RWPE2 (cell line): Measurements from ENCODE around the gene PDLIM4.

ENCODE experiments used
- ATAC-seq: fragments of 200-7000 bp; cut with Tn5 transposase; 3 replicates; pipeline ENCODE4 v1.9.1; 2021; ENCODE audit warnings: low read depth
- DNase-seq: peaks from one replicate; pipeline ENCODE4 v3.0.0-alpha.2; 2020; ENCODE audit warnings: low spot score
- H3K27ac ChIP-seq: fragments of 450-650 bp; 2 replicates; pipeline ENCODE4 v1.5.1; 2017; ENCODE audit warnings: mild to moderate bottlenecking; ENCODE audit not compliant: poor library complexity, severe bottlenecking
- H3K27me3 ChIP-seq: fragments of 250-450 bp; sonication (Bioruptor Pico); 2 replicates; pipeline ENCODE4 v1.5.1; 2021; ENCODE audit warnings: mild to moderate bottlenecking, moderate library complexity; ENCODE audit not compliant: insufficient read depth, poor library complexity, severe bottlenecking
- H3K36me3 ChIP-seq: fragments of 250-450 bp; sonication (Bioruptor Pico); 2 replicates; pipeline ENCODE4 v1.5.1; 2020; ENCODE audit warnings: low read depth, mild to moderate bottlenecking, moderate library complexity
- H3K4me1 ChIP-seq: fragments of 250-450 bp; sonication (Bioruptor Pico); 2 replicates; pipeline ENCODE4 v1.5.1; 2021; ENCODE audit warnings: mild to moderate bottlenecking, moderate library complexity; ENCODE audit not compliant: insufficient read depth, poor library complexity, severe bottlenecking
- H3K4me3 ChIP-seq: fragments of 250-450 bp; sonication (Bioruptor Pico); 2 replicates; pipeline ENCODE4 v1.5.1; 2021; ENCODE audit warnings: mild to moderate bottlenecking, moderate library complexity; ENCODE audit not compliant: severe bottlenecking
- H3K9me3 ChIP-seq: fragments of 250-450 bp; sonication (Bioruptor Pico); 2 replicates; pipeline ENCODE4 v1.5.1; 2021; ENCODE audit warnings: mild to moderate bottlenecking, moderate library complexity; ENCODE audit not compliant: severe bottlenecking
- TF ChIP-seq, protein P1 (sequence below): fragments of 450-650 bp; IDR thresholded peaks from one replicate; pipeline ENCODE4 v1.5.1; 2017; ENCODE audit warnings: mild to moderate bottlenecking, moderate library complexity; ENCODE audit not compliant: poor library complexity, severe bottlenecking

PDLIM4 gene

DNA sequence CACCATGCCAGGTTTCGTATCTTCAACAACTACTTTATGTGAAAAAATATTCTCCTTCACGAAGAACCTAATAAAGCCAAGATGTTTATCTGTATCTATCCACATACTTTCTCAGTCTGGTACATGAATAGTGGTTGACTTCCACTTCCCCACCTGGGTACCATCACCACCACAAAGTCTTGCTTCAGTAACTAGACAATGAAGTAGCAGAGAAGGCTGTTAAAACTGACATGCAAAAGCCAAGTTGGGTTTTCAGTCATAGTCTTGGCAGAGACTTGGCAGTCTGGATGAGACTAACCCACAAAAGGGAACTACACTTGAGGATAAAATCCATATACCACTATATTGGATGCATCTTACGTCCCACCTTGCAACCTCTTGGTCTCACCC, 34.9 kb upstream of the PDLIM4 start:
- Histone ChIP-seq H3K9me3 (no peaks in the 10 kb centered on the region), H3K27ac (no peak overlapping the region), H3K4me1 (peaks cover 25% of the 10 kb centered on the region), H3K36me3 (peaks cover 2% of the 10 kb centered on the region), H3K4me3 (no peak overlapping the region), H3K27me3 (no peaks in the 10 kb centered on the region)
- ATAC-seq (no peak), DNase-seq (no peak)
- TF ChIP-seq, protein P1, sequence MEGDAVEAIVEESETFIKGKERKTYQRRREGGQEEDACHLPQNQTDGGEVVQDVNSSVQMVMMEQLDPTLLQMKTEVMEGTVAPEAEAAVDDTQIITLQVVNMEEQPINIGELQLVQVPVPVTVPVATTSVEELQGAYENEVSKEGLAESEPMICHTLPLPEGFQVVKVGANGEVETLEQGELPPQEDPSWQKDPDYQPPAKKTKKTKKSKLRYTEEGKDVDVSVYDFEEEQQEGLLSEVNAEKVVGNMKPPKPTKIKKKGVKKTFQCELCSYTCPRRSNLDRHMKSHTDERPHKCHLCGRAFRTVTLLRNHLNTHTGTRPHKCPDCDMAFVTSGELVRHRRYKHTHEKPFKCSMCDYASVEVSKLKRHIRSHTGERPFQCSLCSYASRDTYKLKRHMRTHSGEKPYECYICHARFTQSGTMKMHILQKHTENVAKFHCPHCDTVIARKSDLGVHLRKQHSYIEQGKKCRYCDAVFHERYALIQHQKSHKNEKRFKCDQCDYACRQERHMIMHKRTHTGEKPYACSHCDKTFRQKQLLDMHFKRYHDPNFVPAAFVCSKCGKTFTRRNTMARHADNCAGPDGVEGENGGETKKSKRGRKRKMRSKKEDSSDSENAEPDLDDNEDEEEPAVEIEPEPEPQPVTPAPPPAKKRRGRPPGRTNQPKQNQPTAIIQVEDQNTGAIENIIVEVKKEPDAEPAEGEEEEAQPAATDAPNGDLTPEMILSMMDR: no peak

DNA sequence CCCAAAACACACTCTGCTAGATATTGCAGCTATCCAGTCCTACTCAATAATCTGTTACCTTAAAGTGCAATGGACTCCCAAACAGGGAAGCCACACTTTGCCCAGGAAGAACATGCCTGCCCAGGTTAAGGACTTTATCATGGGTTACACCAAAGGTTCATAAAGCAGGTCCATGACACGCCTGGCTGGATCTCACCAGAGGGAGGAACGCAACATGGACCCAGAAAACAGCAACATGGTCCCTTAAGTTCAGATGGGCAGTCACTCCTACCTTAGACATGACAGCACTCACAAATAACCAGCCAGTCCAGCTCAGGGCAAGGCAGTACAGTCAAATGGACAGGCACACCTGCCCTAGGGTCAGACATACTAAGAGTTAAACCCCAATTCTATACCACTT, 33.6 kb upstream of the PDLIM4 start:
- peaks cover 25% of the 10 kb centered on the region for H3K4me1 ChIP-seq
- ATAC-seq (no peak), DNase-seq (peak; percentile 19)
- no peaks in the 10 kb centered on the region; the same call in 1 of the 2 replicates for H3K36me3 ChIP-seq
- TF ChIP-seq, protein P1: no peak
- no peaks in the 10 kb centered on the region for H3K9me3 ChIP-seq
- H3K27me3 ChIP-seq: no peaks in the 10 kb centered on the region
- no peak overlapping the region for H3K4me3 ChIP-seq
- H3K27ac ChIP-seq: peak overlapping the region; percentile 83

DNA sequence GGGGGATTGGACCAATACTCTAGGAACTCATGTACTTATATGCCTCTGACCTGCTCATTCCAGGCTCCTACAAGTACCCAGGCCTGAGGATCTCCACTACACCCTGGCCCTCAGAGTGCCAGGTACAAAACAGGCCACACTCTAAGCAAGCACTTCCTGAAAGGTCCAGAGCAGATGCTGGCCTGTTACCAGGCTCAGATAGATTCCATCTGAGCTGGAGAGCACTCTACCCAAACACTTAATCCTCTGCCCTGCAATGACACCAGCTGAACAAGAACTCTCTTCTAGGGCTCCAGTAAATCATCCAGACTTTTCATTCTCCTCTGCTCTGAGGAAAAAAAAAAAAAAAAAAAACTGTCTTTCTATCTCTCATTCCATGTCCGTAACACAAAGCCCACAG, 32.8 kb upstream of the PDLIM4 start:
- Histone ChIP-seq H3K9me3 (no peaks in the 10 kb centered on the region), H3K4me3 (no peak overlapping the region), H3K27me3 (no peaks in the 10 kb centered on the region)

DNA sequence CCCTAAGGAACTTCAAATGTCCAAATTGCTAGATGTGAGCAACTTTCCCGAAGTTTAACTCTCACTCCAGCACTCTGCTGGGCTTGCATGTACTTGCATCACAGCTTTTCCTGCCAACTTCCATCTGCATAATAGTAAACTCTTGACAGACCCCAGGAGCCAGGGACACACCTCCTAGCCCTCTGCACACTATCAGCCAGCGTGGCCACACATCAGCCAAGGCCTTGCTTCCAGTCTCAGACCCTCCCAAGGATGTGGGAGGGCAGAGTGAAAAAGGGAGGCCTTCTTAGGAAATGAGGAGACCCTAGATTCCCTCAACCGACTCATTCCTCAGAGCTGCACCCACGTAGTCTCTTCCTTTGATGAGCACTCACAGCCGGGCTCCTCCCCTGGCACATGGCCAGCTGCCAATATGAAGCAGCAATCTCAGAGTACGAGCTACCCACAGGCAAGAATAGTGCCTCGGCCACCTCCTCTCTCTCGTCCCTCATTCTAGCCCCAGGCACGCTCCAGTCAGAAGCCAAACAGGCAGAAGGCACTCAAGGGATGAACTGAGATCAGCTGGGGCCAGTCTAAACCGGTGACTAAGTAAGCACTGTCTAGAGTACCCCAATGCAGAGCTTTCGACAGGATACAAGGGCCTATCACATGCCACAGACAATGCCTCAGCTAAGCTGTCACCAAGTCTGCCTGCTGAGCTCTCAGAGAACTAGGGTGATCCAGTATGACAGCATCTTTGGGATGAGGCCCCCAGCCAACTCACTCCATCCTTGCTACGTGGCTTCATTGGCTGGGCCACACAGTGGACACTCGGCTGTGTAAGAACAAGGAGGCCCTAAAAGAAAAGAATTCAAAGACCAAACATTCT, 32.1 kb upstream of the PDLIM4 start:
- no peaks in the 10 kb centered on the region for H3K27me3 ChIP-seq
- peaks cover 25% of the 10 kb centered on the region for H3K4me1 ChIP-seq
- DNase-seq (peak; percentile 92), ATAC-seq (peak; percentile 59)
- H3K36me3 ChIP-seq: no peaks in the 10 kb centered on the region; the same call in 1 of the 2 replicates
- no peaks in the 10 kb centered on the region for H3K9me3 ChIP-seq
- no peak overlapping the region for H3K4me3 ChIP-seq
- peak overlapping the region; percentile 83 for H3K27ac ChIP-seq
- TF ChIP-seq, protein P1: no peak

More for the DNA sequence above, 32.8 kb upstream of the PDLIM4 start:
- Histone ChIP-seq H3K27ac (peak overlapping the region; percentile 83), H3K4me1 (peaks cover 25% of the 10 kb centered on the region), H3K36me3 (no peaks in the 10 kb centered on the region; the same call in 1 of the 2 replicates)
- DNase-seq (no peak), ATAC-seq (no peak)
- TF ChIP-seq, protein P1: no peak
